ENCODE measurements around the gene ASTL. TPM values are rescaled to one million over a fixed set of nuclear protein-coding genes. Genes with fewer than 3 reads are reported as not detected.
A peak's percentile ranks its signal among the peaks of the same experiment; 100 is the strongest.

Gene ASTL
- polyA plus RNA-seq, 3 donors from 2014 or later = not detected

GRCh38 chr2:96156011-96156820 lies 17.9 kb upstream of the ASTL start:
- Mint-ChIP-seq H3K4me1 (peaks cover 49 to 53% of the 10 kb centered on the region in 2 donors), H3K4me3 (peak overlapping the region; percentile 13 to 76 (median 44)), H3K9me3 (no peaks in the 10 kb centered on the region), H3K36me3 (no peaks in the 10 kb centered on the region), H3K27ac (peak overlapping the region; percentile 55 to 94 (median 86)), H3K27me3 (ENCODE audit: low read depth in 3 of 3) (peaks cover 6 to 12% (median 12%) of the 10 kb centered on the region in 3 donors)
- peak; percentile 65 to 74 (median 72) for DNase-seq

GRCh38 chr2:96154506-96155380 lies 16.4 kb upstream of the ASTL start:
- Mint-ChIP-seq H3K27ac (peak overlapping the region in 4 of 6 donors; percentile 39 to 73 (median 58)), H3K36me3 (no peaks in the 10 kb centered on the region), H3K9me3 (no peaks in the 10 kb centered on the region), H3K4me3 (no peak overlapping the region), H3K4me1 (peaks cover 38 to 39% of the 10 kb centered on the region in 2 donors), H3K27me3 (ENCODE audit: low read depth in 3 of 3) (peaks cover 6 to 12% (median 8%) of the 10 kb centered on the region in 3 donors)
- no peak for DNase-seq

GRCh38 chr2:96153991-96154431 lies 15.7 kb upstream of the ASTL start:
- no peak overlapping the region for H3K4me3 Mint-ChIP-seq
- H3K27ac Mint-ChIP-seq = peak overlapping the region in 3 of 6 donors; percentile 54 to 97 (median 88)
- H3K4me1 Mint-ChIP-seq = peaks cover 35 to 36% of the 10 kb centered on the region in 2 donors
- H3K9me3 Mint-ChIP-seq = no peaks in the 10 kb centered on the region
- DNase-seq = no peak
- H3K27me3 Mint-ChIP-seq (ENCODE audit: low read depth in 3 of 3) = peaks cover 6 to 8% (median 7%) of the 10 kb centered on the region in 3 donors
- H3K36me3 Mint-ChIP-seq = no peaks in the 10 kb centered on the region

GRCh38 chr2:96153291-96153713 lies 15.0 kb upstream of the ASTL start:
- H3K9me3 Mint-ChIP-seq = no peaks in the 10 kb centered on the region
- H3K4me3 Mint-ChIP-seq = no peak overlapping the region
- peak overlapping the region in 5 of 6 donors; percentile 54 to 97 (median 88) for H3K27ac Mint-ChIP-seq
- peaks cover 8 to 14% (median 10%) of the 10 kb centered on the region in 3 donors for H3K27me3 Mint-ChIP-seq (ENCODE audit: low read depth in 3 of 3)
- H3K4me1 Mint-ChIP-seq = peaks cover 40 to 41% of the 10 kb centered on the region in 2 donors
- H3K36me3 Mint-ChIP-seq = no peaks in the 10 kb centered on the region
- no peak for DNase-seq

- Mint-ChIP-seq H3K4me3 (no peak overlapping the region), H3K36me3 (no peaks in the 10 kb centered on the region), H3K27me3 (ENCODE audit: low read depth in 3 of 3) (peaks cover 8 to 15% (median 12%) of the 10 kb centered on the region in 3 donors), H3K27ac (peak overlapping the region in 5 of 6 donors; percentile 81 to 99 (median 96)), H3K9me3 (no peaks in the 10 kb centered on the region), H3K4me1 (peaks cover 39 to 41% of the 10 kb centered on the region in 2 donors)
- DNase-seq = no peak
Observed at GRCh38 chr2:96152304-96153161, 14.2 kb upstream of the ASTL start.

GRCh38 chr2:96151595-96152303 lies 13.4 kb upstream of the ASTL start:
- Mint-ChIP-seq H3K27me3 (ENCODE audit: low read depth in 3 of 3) (peaks cover 8 to 13% (median 12%) of the 10 kb centered on the region in 3 donors), H3K4me3 (no peak overlapping the region), H3K36me3 (no peaks in the 10 kb centered on the region), H3K9me3 (no peaks in the 10 kb centered on the region), H3K4me1 (peaks cover 35 to 41% of the 10 kb centered on the region in 2 donors), H3K27ac (peak overlapping the region in 5 of 6 donors; percentile 81 to 99 (median 97))
- no peak for DNase-seq

- Mint-ChIP-seq H3K9me3 (no peaks in the 10 kb centered on the region), H3K4me1 (peaks cover 34 to 41% of the 10 kb centered on the region in 2 donors), H3K36me3 (no peaks in the 10 kb centered on the region), H3K27me3 (ENCODE audit: low read depth in 3 of 3) (peaks cover 7 to 14% (median 12%) of the 10 kb centered on the region in 3 donors), H3K27ac (peak overlapping the region; percentile 34 to 99 (median 96)), H3K4me3 (no peak overlapping the region)
- no peak for DNase-seq
Observed at GRCh38 chr2:96150791-96151594, 12.7 kb upstream of the ASTL start.

- H3K27ac Mint-ChIP-seq = peak overlapping the region; percentile 34 to 99 (median 96)
Observed at GRCh38 chr2:96150007-96150640, 11.8 kb upstream of the ASTL start.

GRCh38 chr2:96148410-96149217 lies 10.3 kb upstream of the ASTL start:
- Mint-ChIP-seq H3K4me1 (peaks cover 48 to 52% of the 10 kb centered on the region in 2 donors), H3K36me3 (peaks cover 0 to 6% (median 0%) of the 10 kb centered on the region in 3 donors), H3K9me3 (no peaks in the 10 kb centered on the region), H3K4me3 (peak overlapping the region; percentile 63 to 82 (median 78)), H3K27ac (peak overlapping the region; percentile 87 to 99 (median 96)), H3K27me3 (ENCODE audit: low read depth in 3 of 3) (peaks cover 13 to 24% (median 22%) of the 10 kb centered on the region in 3 donors)
- peak; percentile 97 to 99 (median 98) for DNase-seq

More at GRCh38 chr2:96150007-96150640, 11.8 kb upstream of the ASTL start:
- DNase-seq = no peak
- H3K4me1 Mint-ChIP-seq = peaks cover 37 to 41% of the 10 kb centered on the region in 2 donors
- H3K36me3 Mint-ChIP-seq = no peaks in the 10 kb centered on the region
- H3K4me3 Mint-ChIP-seq = no peak overlapping the region
- no peaks in the 10 kb centered on the region for H3K9me3 Mint-ChIP-seq
- peaks cover 2 to 14% (median 12%) of the 10 kb centered on the region in 3 donors for H3K27me3 Mint-ChIP-seq (ENCODE audit: low read depth in 3 of 3)

GRCh38 chr2:96147593-96148201 lies 9.4 kb upstream of the ASTL start:
- Mint-ChIP-seq H3K27me3 (ENCODE audit: low read depth in 3 of 3) (peaks cover 16 to 29% (median 29%) of the 10 kb centered on the region in 3 donors), H3K36me3 (peaks cover 0 to 11% (median 4%) of the 10 kb centered on the region in 3 donors), H3K4me3 (peak overlapping the region in 4 of 5 donors; percentile 70 to 82 (median 78)), H3K9me3 (no peaks in the 10 kb centered on the region), H3K4me1 (peaks cover 57 to 61% of the 10 kb centered on the region in 2 donors), H3K27ac (peak overlapping the region; percentile 87 to 99 (median 96))
- peak in 1 of 3 donors; percentile 14 for DNase-seq

Data from immature natural killer cell (primary cell).